Measurements from ENCODE around the gene TRAK1.

TRAK1 gene

DNA sequence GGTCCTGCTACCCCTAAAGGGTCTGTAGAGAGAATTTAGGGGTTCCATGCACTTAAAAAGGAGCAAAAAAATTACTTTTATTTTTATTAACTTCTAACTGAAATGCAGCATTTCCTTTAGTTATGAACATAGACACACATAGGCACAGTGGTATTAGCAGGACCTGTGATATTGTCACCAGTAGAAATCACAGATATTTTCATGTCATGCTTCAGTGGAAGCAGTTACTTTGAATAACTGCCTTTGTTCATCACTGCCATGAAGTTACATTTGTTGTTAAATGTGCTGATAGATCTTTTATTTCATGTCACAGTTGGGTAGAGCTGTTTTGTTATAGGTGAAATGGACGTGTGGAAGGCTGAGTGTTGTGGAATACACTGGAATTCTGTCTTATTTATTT is 37.4 kb downstream of the TRAK1 start:
- DNase-seq = no peak

DNA sequence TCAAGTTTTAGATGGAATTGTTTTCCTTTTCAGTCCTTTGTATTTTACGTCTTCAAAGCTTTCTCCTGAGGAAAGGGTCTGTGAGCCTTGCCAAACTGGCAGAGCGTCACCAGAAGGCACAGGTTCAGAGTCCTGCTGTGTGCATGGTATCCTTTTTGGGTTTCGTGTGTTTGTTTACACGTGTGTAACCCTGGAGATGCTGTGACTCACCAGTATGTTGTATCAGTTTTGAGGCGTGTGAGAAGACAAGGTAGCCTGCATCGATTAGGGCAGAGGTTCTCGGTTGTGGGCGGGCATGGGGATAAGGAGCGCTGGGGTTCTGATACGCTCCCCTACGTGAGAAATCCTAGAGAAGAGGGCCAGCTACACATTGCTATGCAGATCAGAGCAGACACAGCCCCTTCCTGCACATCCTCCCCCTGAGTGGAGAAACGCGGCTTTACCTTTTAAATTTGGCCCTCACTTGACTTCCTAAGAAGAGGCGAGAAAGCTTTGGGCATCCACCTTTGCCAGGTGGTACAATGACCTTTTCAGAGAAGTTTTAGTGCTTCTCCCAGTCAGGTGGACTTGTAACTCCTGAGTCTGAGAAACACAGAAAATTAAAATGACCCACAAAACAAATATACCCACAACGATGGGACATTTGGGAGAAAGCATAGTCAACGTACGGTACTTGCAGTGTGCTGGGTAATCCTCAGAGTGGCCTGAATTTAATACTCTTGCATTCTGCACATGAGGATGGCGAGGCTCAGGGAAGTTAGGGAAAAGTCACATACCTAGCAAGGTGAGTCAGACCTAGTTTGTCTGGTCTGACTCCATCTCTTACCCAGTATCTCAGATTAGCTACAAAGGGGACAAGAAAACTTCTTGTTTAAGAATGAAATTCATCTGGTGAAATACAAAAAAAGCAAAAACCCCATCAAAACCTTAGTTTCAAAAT is 38.1 kb downstream of the TRAK1 start:
- no peak for DNase-seq

DNA sequence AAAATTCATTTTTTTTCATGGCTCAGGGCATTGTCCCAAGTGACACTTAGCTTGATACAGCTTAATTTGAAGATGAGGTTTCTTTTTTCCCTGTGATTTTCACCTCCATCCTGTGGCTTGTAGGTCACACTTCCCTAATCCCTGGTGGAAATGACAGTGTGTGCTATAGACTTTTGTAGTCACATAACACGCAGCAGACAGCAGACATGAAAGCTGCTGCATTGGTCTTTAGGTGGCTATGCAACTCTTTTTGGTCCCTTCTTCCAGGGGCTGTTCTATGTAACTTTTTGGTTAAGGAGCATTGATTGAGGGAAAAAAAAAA is 38.8 kb downstream of the TRAK1 start:
- no peak for DNase-seq

DNA sequence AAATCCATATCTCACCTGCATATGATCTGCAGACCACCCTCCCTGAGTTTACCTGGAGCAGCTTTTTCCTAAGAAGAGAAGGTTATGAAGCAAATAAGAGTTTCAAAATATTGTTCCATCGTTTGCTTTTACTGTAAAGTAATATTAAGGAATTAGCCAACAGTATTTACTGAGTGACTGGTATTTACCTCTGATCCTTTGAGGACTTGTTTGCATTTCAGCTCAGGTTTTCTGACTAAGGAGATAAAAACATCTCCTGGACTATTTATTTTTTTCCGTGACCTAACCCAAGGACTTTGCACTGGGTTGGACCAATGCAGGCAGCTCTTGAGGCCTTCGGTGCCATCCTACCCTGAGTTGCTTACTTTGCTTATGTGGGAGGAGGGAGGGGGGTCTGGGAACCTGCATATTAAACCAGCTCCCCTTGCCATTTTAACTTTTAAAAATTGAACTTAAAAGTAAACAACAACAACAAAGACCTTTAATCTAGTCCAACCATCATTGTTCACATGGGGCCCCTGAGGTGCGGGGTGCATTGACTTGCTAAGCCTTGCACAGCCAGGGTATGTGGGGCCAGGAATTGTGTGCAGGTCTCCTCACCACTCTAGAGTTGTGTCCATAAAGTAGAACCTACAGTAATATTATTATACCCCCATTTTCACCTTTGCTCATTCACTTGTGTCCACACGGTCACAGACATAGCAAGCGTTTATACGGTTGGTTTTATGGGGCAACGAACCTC is 39.3 kb downstream of the TRAK1 start:
- DNase-seq = no peak

DNA sequence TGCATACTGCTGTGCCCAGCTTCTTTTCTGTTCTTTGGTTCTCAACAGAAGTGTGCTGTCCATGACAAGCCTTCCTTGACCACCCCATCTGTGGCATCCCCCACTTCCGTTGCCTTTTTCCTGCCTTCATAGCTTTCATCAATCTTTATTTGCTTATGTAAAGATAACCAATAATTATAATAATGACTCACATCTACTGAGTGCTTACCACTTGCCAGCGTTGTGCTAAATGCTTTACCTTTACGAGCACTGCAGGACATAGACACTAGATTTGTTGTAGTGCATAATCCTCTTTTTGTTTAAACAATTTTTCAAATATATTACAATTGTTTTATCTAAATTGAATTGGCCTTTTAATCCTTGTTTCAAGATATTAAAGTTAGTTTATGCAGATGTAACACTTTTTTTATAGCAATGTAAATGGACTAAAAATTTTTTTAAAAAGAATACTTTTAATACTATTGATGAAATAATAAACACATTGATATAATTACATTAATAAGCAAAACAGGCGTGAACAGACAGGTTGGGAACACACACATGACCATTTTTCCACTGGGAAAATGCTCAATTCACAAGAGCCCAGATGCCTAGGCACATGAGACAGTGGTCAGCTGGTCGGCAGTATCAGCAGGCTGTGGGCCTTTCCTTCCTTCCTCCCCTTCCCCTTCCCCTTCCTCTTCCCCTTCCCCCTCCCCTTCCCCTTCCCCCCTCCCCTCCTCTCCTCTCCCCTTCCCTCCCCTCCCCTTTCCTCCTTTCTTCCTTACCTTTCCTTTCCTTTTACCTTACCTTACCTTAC is 42.5 kb downstream of the TRAK1 start:
- no peak for DNase-seq

DNA sequence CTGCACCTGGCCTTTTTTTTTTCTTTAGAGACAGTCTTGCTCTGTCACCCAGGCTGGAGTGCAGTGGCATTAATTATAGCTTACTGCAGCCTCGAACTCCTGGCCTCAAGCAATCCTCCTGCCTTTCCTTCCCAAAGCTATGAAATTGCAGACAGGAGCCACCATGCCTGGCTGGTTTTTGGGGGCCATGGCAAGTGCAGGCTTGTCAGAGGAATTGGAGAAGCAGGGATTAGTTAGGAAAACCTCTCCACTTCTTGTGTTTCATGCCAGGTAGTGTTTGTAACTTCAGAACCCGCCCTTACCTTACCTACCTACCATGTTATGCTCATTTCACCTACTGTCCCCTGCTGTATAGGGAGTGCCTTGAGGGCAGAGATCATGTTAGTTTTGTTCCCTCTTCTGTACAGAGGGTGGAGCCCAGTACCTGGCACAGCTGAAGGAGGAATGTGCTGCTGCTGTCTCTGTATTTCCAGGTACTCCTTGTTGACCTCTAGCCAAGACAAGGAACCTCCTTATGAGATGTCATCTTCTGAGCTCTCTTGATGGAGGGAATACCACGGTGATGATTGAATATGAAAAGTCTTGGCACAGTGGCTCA is 43.8 kb downstream of the TRAK1 start:
- no peak for DNase-seq

DNA sequence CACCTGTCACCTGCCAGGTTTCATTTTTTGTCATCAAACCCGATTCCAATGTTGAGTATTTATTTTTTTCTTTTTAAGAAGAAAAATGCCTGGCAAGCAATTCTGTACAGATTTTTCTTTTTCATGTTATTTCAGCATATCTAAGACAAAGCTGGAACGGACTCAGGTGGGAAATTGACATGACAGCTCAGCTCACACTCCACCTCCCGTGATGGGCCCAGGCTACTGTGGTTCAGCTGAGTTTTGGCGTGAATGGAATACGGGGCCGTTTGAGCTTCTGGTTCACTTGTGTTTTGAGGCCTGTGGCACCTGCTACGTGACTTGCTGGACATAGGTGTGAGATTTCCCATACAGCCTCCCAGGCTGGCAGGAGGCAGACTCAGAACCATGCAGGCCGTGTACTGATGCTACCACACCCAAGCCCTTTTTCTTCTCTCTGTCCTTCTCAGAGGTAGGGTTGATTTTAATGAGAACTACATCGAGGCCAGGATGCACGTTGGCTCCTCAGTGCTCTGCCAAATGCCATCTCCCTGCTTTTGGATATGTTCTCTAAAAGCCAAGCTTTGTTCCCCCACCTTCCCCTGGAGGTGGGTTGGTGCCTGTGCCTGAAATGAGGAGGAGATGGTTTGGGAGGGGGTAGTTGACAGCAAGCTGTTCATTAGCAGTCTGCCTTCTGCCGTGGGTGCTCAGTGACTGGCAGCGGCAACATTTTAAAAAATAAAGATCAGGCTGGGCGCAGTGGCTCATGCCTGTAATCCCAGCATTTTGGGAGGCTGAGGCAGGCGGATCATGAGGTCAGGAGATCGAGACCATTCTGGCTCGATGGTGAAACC is 48.7 kb downstream of the TRAK1 start:
- DNase-seq = no peak

DNA sequence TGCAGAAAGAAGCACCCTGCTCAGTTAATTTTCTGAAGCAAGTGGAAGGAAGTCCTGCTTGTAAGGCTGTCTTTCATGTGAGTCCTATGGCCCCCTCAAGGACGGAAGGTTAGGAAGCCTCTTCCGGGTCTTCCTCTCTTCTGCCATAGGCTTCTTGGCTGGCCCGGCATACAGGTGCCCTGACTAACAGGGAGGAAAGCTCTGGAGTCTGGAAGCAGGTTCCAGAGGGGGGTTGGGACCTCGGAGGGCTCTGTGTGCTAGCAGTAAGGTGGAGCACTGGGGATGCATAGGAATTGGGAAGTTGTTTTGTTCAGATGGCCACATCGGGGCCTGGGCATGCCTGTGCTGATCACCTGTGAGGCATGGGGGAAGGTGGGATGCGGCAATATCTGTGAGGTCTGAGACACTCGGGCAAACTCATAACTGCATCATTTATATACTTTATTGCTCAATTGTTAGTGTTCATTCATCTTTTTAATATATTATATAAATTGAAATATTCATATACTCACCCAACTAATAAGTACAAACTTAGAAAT is 49.6 kb downstream of the TRAK1 start:
- no peak for DNase-seq

DNA sequence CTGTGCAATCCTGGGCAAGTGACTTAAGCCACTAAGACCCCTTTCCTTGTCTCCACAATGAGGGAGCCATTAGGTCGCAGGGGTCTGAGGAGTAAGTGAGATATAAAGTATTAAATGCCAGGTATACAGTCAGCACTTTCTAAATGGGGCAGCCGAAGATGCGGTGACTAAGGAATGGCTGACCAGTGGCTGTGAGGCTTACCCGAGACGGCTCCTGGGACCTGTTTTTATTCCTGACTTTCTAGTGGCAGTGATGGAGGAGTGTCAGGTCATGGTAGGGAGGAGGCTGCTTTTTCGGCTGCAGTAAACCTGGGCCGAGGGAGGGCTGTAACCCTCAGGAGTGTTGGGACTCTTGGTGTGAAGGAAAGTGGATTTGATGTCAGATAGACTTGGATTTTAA is 52.3 kb downstream of the TRAK1 start:
- DNase-seq = no peak

DNA sequence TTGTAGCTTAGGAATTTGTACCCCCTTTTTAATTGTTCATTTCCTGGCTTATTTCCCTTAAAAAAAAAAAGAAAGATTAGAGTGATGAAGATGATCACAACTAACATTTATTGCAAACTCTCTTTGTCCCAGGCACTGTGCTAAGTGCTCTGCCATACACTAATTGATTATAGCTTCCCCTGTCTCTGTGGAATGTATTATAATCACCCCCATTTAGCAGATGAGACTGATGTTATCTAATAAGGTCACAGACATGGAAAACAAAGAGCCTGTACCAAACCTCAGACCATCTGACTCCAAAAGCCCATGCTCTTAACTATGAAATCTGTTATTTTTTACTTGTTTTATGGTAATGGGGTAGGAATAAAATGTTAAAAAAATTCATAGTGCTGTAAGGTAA is 53.1 kb downstream of the TRAK1 start:
- DNase-seq = no peak

DNA sequence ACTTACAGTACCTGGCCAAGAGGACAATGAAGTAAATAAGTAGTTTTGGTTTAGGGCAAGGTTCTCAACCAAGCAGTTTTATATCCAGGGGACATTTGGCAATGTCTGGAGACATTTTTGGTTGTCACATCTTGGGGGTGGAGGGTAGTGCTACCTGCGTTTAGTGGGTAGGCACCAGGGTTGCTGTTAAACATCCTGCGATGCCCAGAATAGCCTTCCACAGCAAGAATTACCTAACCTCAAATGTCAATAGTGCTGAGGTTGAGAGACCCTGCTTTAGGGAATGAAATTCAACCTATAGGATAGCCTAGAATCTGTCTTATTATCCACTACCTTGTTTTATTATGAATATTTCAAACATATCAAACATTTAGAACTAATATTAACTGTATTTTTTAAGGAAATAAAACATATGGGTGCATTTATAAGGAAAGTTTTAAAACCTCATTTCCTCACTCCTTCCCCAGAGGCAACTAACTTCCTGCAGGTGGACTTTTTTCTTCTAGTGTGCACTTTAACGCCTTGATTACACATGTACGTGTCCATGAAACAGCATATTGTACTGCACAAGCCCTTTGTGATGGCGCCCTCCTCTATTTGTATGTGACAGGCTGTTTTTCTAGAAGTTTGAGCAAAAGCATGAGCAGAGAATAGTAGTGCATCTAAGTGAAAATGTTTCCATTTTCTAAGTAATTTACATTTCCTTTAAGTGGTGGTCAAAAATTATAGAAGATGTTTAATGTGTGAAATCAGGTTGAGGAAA is 57.1 kb downstream of the TRAK1 start:
- no peak for DNase-seq

DNA sequence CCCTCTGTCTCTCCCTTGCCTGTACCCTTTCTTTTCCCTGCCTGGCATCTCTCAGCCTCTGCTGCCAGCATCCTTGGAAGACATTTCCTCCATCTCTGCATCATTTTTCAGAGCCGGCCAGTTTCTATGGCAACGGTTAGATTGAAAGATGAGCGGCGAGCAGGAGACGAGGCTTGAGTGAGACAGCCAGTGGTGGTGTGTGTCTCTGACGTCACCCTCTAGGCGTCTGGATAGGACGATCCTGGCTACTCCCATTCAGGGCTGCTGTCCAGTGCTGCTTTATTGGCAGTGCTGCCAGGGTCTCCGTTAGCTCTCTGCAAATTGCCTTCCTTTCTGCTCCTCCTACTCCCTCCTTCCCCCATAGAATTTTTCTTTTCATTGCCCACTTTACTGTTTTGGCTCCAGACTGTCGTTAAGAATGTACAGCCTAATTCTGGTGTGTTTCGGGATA is 57.9 kb downstream of the TRAK1 start:
- DNase-seq = no peak

DNA sequence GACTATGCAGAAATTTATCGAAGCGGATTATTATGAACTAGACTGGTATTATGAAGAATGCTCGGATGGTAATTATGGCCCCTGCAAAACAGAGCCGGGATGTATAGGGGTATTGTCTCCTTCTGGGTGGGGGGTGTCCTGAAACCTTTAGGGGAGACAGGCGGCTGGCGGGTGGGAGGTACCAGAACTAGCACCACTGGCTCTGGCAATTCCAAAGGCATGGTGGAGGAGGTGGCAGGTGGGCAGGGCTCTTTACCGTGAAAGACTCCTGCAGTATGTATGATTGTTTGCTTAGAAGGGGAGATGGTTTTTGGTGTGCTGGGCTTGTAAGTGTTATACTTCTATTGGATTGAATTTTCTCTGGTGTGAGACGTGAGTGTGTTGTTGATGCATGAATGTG is 58.4 kb downstream of the TRAK1 start:
- DNase-seq = no peak

DNA sequence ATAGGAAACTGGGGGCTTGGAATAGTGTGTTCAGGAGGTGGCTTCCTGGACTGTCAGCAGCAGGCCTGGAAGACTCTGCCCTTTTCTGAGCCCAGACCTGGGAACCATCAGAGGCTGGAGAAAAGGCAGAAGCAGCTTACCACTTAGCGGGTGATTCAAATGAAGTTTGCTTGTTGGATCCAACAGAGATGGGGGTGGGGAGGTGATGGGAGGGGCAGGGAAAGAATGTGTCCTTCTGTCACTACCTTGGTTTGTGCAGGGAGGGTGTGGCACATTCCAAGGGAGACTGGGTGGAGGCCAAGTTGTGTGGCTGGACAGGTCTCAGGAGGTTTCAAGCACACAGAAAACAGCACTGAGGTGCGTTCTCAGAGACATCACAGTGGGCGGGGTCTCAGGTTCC is 58.8 kb downstream of the TRAK1 start:
- DNase-seq = no peak

DNA sequence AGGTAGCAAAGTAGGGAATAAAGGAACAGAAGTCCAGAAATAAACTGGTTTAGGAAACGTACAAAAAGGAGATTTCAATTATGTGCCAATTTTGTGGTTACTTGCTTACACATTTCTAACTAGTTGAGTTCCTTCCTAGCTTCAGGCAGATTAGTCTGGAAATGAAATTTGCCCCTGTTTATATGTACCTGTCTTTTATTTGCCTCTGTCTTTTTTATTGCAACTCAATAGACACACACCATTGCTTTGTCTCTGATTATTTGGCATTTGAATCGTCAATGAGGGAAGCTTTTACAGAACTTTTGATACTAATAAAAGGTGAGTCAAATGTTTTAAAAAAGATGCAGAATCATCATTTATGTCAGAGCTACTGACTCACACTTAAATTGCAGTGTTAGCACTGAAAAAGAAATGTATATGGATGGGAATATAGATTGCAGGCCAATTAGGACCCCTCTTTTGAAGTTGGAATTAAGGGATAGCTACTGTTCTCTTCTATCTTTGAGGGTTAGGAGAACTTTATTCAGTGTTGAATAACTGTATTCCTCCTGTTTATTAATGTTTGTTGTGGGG is 60.5 kb downstream of the TRAK1 start:
- DNase-seq = no peak

DNA sequence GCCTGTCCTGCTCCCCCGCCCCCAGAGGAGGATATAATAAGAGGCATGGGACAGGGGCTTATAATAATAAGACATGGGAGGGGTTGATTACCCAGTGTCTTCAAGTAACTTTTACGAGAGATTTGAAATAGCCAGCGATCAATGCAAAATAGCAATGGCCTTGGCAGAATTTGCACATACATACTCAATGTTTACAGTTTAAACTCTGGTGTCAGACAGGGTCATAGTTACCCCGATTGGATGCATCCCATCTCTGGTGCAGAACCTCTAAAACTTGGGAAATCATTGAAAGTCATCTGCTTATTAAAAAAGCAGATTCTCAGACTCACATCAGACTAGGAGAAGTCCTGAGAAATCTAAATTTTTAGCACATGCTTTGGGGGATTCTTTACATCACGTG is 61.0 kb downstream of the TRAK1 start:
- no peak for DNase-seq

DNA sequence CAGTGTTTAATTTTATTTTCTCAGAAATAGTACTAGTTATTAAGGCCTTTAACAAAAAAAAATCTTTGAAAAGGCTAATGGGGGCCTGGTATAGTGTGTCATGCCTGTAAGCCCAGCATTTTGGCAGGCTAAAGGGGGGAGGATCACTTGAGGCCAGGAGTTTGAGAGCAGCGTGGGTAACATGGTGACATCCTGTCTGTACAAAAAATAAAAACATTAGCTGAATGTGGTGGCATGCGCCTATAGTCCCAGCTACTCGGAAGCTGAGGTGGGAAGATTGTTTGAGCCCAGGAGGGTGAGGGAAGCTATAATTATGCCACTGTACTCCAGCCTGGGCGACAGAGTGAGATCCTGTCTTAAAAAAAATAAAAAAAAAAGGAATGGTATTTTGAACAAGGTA is 61.9 kb downstream of the TRAK1 start:
- DNase-seq = no peak

DNA sequence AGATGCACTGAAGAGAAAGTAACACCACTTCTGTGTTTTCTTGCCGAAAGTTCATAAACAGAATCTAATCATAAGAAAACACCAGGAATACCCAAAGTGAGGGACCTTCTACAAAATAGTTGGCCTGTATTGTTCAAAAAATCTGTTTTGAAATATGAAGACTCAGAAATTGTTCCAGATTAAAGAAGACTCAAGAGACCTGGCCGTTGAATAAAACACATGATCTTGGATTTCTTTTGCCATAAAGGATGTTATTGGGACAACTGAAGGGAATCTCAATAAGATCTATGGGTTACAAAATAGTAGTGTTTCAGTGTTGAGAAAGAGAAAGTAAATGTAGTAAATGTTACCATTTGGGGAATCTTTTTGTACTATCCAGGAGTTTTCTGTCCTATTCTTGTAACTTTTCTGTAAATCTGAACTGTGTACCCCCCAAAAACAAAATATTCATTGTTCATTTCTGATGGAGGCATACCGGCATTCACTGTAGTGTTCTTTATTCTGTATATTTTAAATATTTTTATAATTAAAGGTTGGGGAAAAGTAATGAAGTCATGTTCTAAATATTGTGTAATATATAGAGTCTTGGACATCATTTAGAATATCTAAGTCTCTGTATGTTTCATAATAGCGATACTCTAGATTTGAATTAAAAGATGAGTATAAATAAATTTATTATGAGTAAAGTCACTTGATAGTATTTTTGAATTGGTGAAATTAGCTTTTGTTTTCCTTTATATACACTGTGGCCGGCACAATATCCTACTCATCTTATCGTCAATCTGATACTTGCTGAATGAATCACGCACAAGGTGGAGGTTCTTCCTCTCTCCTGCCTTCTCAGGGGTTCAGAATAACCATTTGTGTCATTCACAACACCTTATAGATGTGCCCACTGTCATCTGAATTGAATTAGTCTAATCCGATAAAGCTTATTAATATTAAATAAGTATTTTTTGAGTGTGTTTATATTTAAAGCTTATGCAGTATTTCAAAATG is 66.7 kb downstream of the TRAK1 start:
- DNase-seq = no peak

DNA sequence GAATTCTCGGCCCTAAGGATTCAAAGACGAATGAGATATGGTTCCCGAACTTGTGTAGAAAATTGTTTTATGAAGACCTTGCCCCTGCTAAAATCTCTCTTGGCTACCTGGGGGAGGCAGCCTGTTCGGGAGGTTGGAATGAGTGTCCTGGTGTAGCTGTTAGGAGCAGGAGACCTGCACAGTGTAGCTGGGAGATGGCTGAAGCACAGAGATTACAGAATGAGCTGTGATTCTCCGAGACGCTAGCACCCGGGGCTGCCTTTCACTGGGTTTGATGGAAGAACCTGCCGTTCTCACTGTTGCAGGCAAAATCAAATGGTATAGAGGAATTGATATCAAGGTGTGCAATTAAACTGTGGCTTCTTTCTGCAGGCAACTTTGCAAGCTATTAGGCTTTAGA is 68.0 kb downstream of the TRAK1 start:
- no peak for DNase-seq

Measured in NCI-H2029 treated with DMSO at 0.1 percent for 48 hours (cell line).